PC-9 (cell line): ENCODE data around the gene HOXB3.

ENCODE experiments used
- EZH2 ChIP-seq: fragments of 200-600 bp; sonication (generic); IDR thresholded peaks from 2 replicates; pipeline ENCODE4 v1.8.0; 2017; ENCODE audit warnings: antibody characterized with exemption, low read depth
- TF ChIP-seq, protein P1 (sequence below): fragments of 200-600 bp; sonication (generic); conservative IDR thresholded peaks from 2 replicates; pipeline ENCODE4 v1.6.1; 2017; ENCODE audit warnings: mixed run types, antibody characterized with exemption, mild to moderate bottlenecking, moderate library complexity

DNA sequence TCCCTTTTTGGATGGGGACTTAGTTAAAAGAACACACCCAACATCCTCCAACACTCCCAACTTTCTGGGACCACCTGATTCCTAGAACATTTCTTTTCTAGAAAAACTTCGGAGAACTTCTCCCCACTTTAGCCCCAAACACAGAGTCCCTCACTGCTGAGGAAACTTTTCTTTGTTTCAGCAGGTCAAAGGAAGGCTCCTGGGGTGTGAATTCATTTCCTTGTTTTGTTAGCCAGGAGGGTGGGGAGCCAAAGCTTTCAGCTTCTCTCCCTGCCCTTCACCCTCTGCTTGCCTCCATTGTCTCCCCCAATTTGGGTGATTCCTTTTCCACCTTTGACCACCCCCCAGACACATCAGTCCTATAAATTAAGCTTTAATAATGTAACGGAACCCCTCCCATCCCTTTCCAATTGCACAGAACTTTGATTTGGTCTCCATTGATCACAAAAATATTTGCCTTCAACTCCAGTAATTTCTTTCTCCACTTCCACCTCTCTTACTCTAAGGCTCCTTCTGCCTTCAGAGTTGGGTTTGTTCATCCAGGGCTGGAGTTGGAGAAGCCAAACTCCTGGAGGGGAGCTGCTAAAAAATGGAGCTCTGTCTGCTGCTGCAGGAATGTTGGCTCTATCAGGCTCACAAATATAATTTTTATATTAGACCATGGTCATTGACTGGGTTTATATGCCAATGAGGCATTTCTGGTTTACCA, 22.2 kb downstream of the HOXB3 start:
- TF ChIP-seq, protein P1, sequence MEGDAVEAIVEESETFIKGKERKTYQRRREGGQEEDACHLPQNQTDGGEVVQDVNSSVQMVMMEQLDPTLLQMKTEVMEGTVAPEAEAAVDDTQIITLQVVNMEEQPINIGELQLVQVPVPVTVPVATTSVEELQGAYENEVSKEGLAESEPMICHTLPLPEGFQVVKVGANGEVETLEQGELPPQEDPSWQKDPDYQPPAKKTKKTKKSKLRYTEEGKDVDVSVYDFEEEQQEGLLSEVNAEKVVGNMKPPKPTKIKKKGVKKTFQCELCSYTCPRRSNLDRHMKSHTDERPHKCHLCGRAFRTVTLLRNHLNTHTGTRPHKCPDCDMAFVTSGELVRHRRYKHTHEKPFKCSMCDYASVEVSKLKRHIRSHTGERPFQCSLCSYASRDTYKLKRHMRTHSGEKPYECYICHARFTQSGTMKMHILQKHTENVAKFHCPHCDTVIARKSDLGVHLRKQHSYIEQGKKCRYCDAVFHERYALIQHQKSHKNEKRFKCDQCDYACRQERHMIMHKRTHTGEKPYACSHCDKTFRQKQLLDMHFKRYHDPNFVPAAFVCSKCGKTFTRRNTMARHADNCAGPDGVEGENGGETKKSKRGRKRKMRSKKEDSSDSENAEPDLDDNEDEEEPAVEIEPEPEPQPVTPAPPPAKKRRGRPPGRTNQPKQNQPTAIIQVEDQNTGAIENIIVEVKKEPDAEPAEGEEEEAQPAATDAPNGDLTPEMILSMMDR: no peak
- TF ChIP-seq EZH2: no peak
